ENCODE measurements around the gene APBB1. TPM values are rescaled to one million over a fixed set of nuclear protein-coding genes. Genes with fewer than 3 reads are reported as not detected.

Gene APBB1
- polyA plus RNA-seq, 1 donor from 2014 or later, result 283 TPM

DNA sequence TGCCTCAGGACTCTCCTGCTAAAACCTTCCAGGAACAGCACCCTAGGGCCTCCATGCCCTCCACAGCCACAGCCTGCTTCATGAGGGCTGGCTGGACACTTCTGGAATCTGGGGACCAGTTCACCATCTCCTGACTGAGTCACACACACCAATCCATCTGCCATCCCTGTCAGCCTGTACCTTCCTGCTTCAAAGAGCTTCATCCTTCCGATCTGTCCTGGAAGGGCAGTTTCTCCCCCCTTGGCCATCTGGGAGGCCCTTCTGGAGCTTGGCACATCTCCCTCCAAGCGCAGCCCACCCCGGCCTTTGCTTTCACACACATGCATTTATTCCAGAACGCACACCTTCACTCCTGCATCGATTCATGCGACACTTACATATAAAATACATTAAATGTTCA is 13.0 kb downstream of the APBB1 start:
- Histone ChIP-seq H3K9me2 (ENCODE audit: insufficient read depth, low read length) (no peaks in the 10 kb centered on the region), H3F3A (ENCODE audit: insufficient read depth, low read length, poor library complexity, severe bottlenecking) (no peaks in the 10 kb centered on the region), H3K79me2 (replicated peaks; ENCODE audit: insufficient read depth, low read length) (peaks cover 64% of the 10 kb centered on the region), H3K27ac (ENCODE audit: low read length) (peak overlapping the region; percentile 95), H3K4me3 (ENCODE audit: low read length) (peak overlapping the region; percentile 68), H3K36me3 (ENCODE audit: insufficient read depth, low read length) (no peaks in the 10 kb centered on the region), H3K4me2 (ENCODE audit: low read length) (peak overlapping the region; percentile 90), H3K9me3 (ENCODE audit: low read length) (no peaks in the 10 kb centered on the region), H2AFZ (ENCODE audit: low read depth, low read length) (no peak overlapping the region), H4K20me1 (ENCODE audit: insufficient read depth) (no peaks in the 10 kb centered on the region), H3K27me3 (ENCODE audit: insufficient read depth, low read depth, low read length) (no peaks in the 10 kb centered on the region), H3K9ac (ENCODE audit: low read length) (peak overlapping the region; percentile 82)
- no peak for TF ChIP-seq MXI1 (conservative IDR thresholded peaks at IDR 0.05; ENCODE audit: poor library complexity, severe bottlenecking)
- TF ChIP-seq TAF1 (IDR thresholded peaks at IDR 0.05; ENCODE audit: low read depth), result no peak
- TF ChIP-seq EP300 (conservative IDR thresholded peaks at IDR 0.05; ENCODE audit: poor library complexity, severe bottlenecking), result no peak
- TF ChIP-seq EZH2 (IDR thresholded peaks at IDR 0.05; ENCODE audit: borderline replicate concordance, insufficient read depth, low read length, poor library complexity, severe bottlenecking), result no peak
- TF ChIP-seq RAD21 (conservative IDR thresholded peaks at IDR 0.05), result no peak
- TF ChIP-seq POLR2AphosphoS5 (IDR thresholded peaks at IDR 0.05), result no peak
- TF ChIP-seq, protein P1, sequence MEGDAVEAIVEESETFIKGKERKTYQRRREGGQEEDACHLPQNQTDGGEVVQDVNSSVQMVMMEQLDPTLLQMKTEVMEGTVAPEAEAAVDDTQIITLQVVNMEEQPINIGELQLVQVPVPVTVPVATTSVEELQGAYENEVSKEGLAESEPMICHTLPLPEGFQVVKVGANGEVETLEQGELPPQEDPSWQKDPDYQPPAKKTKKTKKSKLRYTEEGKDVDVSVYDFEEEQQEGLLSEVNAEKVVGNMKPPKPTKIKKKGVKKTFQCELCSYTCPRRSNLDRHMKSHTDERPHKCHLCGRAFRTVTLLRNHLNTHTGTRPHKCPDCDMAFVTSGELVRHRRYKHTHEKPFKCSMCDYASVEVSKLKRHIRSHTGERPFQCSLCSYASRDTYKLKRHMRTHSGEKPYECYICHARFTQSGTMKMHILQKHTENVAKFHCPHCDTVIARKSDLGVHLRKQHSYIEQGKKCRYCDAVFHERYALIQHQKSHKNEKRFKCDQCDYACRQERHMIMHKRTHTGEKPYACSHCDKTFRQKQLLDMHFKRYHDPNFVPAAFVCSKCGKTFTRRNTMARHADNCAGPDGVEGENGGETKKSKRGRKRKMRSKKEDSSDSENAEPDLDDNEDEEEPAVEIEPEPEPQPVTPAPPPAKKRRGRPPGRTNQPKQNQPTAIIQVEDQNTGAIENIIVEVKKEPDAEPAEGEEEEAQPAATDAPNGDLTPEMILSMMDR (IDR thresholded peaks at IDR 0.05; ENCODE audit: poor library complexity, severe bottlenecking), result no peak
- TF ChIP-seq SMC3 (conservative IDR thresholded peaks at IDR 0.05; ENCODE audit: poor library complexity), result no peak
- TF ChIP-seq, protein P2, sequence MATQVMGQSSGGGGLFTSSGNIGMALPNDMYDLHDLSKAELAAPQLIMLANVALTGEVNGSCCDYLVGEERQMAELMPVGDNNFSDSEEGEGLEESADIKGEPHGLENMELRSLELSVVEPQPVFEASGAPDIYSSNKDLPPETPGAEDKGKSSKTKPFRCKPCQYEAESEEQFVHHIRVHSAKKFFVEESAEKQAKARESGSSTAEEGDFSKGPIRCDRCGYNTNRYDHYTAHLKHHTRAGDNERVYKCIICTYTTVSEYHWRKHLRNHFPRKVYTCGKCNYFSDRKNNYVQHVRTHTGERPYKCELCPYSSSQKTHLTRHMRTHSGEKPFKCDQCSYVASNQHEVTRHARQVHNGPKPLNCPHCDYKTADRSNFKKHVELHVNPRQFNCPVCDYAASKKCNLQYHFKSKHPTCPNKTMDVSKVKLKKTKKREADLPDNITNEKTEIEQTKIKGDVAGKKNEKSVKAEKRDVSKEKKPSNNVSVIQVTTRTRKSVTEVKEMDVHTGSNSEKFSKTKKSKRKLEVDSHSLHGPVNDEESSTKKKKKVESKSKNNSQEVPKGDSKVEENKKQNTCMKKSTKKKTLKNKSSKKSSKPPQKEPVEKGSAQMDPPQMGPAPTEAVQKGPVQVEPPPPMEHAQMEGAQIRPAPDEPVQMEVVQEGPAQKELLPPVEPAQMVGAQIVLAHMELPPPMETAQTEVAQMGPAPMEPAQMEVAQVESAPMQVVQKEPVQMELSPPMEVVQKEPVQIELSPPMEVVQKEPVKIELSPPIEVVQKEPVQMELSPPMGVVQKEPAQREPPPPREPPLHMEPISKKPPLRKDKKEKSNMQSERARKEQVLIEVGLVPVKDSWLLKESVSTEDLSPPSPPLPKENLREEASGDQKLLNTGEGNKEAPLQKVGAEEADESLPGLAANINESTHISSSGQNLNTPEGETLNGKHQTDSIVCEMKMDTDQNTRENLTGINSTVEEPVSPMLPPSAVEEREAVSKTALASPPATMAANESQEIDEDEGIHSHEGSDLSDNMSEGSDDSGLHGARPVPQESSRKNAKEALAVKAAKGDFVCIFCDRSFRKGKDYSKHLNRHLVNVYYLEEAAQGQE (IDR thresholded peaks at IDR 0.05; ENCODE audit: borderline replicate concordance), result no peak

DNA sequence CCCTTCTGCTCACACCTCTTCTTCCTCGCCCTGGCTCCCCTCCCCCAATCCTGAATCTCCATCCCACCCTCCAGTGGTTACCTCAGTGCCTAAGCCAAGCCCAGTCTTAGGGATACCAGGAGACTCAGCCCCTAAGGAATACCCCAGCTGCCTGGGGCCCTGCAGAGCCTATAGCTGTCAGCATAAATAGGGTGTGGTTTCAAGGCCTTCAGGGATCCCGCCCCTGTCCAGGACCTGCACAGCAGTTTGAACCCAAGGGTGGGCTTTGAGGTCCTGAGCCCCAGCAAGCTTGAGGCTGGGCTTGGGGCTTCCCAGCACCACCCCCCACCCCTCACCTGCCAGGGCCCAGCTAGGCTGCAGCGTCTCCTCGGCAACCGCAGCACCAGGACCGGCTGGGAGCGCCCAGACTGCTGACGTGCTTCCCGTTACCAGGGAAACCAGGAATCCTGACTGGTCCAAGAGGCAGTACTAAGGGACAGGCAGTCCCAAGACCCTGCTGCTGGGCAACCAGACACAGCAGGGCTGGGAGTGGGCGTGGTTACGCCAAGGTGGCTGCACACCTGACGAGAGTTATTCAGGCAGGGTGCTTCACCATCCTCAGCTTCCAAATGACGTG is 13.7 kb downstream of the APBB1 start:
- H3K27ac ChIP-seq (ENCODE audit: low read length), result peak overlapping the region; percentile 95
- no peaks in the 10 kb centered on the region for H3K9me3 ChIP-seq (ENCODE audit: low read length)
- TF ChIP-seq, protein P1 (IDR thresholded peaks at IDR 0.05; ENCODE audit: poor library complexity, severe bottlenecking), result no peak
- peak; percentile 74 for TF ChIP-seq POLR2AphosphoS5 (IDR thresholded peaks at IDR 0.05)
- TF ChIP-seq, protein P2 (IDR thresholded peaks at IDR 0.05; ENCODE audit: borderline replicate concordance), result no peak
- TF ChIP-seq EP300 (conservative IDR thresholded peaks at IDR 0.05; ENCODE audit: poor library complexity, severe bottlenecking), result peak; percentile 55
- no peak for TF ChIP-seq SMC3 (conservative IDR thresholded peaks at IDR 0.05; ENCODE audit: poor library complexity)
- no peak for TF ChIP-seq EZH2 (IDR thresholded peaks at IDR 0.05; ENCODE audit: borderline replicate concordance, insufficient read depth, low read length, poor library complexity, severe bottlenecking)
- TF ChIP-seq TAF1 (IDR thresholded peaks at IDR 0.05; ENCODE audit: low read depth), result peak; percentile 63
- peak; percentile 45 for TF ChIP-seq MXI1 (conservative IDR thresholded peaks at IDR 0.05; ENCODE audit: poor library complexity, severe bottlenecking)
- no peak for TF ChIP-seq RAD21 (conservative IDR thresholded peaks at IDR 0.05)
- peak overlapping the region; percentile 68 for H3K4me3 ChIP-seq (ENCODE audit: low read length)
- peaks cover 61% of the 10 kb centered on the region for H3K79me2 ChIP-seq (replicated peaks; ENCODE audit: insufficient read depth, low read length)
- H2AFZ ChIP-seq (ENCODE audit: low read depth, low read length), result no peak overlapping the region
- H3K4me2 ChIP-seq (ENCODE audit: low read length), result peak overlapping the region; percentile 90
- H3K27me3 ChIP-seq (ENCODE audit: insufficient read depth, low read depth, low read length), result no peaks in the 10 kb centered on the region
- H4K20me1 ChIP-seq (ENCODE audit: insufficient read depth), result no peaks in the 10 kb centered on the region
- no peaks in the 10 kb centered on the region for H3K9me2 ChIP-seq (ENCODE audit: insufficient read depth, low read length)
- no peaks in the 10 kb centered on the region for H3F3A ChIP-seq (ENCODE audit: insufficient read depth, low read length, poor library complexity, severe bottlenecking)
- H3K36me3 ChIP-seq (ENCODE audit: insufficient read depth, low read length), result no peaks in the 10 kb centered on the region
- peak overlapping the region; percentile 82 for H3K9ac ChIP-seq (ENCODE audit: low read length)

Measured in neural cell (in vitro differentiated cells).